Natural killer cell (primary cell): ENCODE results near the gene ZNF286A. TPM values are rescaled to one million over a fixed set of nuclear protein-coding genes. Genes with fewer than 3 reads are reported as not detected.
"Not testable (repeated sequence)": the region's sequence is repeated elsewhere in the genome, so short reads cannot be mapped to it uniquely, and the experiment has no call there.

Source experiments
- ATAC-seq, 3 donors: fragments of 150-1000 bp in 2 of 3; fragments of 200-7000 bp in 1 of 3; cut with Tn5 transposase; 1 replicate in 1 of 3; 2 replicates in 2 of 3; pipeline ENCODE4 v1.10.0; 2021; ENCODE audit warnings: mild to moderate bottlenecking in 2 of 3, moderate library complexity in 2 of 3
- DNase-seq, 2 donors: peaks; one replicate each; pipeline versions ENCODE4 v3.0.0 to v3.0.0-alpha.2; 2013 to 2021; ENCODE audit warnings: mixed read lengths in 1 of 2
- H3K27ac ChIP-seq: one replicate; pipeline ENCODE4 v1.5.1; 2013; ENCODE audit warnings: mild to moderate bottlenecking, low read length
- H3K27me3 ChIP-seq: one replicate; pipeline ENCODE4 v1.6.1; 2013; ENCODE audit warnings: low read length; ENCODE audit not compliant: control insufficient read depth, insufficient read depth
- H3K36me3 ChIP-seq: one replicate; pipeline ENCODE4 v1.6.1; 2013; ENCODE audit warnings: low read length; ENCODE audit not compliant: control insufficient read depth, insufficient read depth
- H3K4me1 ChIP-seq: one replicate; pipeline ENCODE4 v1.6.1; 2013; ENCODE audit warnings: low read length; ENCODE audit not compliant: control insufficient read depth, insufficient read depth
- H3K4me3 ChIP-seq: one replicate; pipeline ENCODE4 v1.5.1; 2013; ENCODE audit warnings: low read length
- H3K9me3 ChIP-seq: one replicate; pipeline ENCODE4 v1.6.1; 2013; ENCODE audit warnings: low read length; ENCODE audit not compliant: control insufficient read depth, insufficient read depth
- H3K27ac Mint-ChIP-seq, 2 donors: one replicate each; pipeline ENCODE4 v1.8.0; 2022; ENCODE audit warnings: mild to moderate bottlenecking in 2 of 2, mixed read lengths in 2 of 2, moderate library complexity in 1 of 2
- H3K27me3 Mint-ChIP-seq, 2 donors: one replicate each; pipeline ENCODE4 v1.8.0; 2022; ENCODE audit warnings: low read depth in 2 of 2, mixed read lengths in 2 of 2
- H3K36me3 Mint-ChIP-seq: one replicate; pipeline ENCODE4 v1.8.0; 2022; ENCODE audit warnings: mixed read lengths
- H3K4me1 Mint-ChIP-seq, 2 donors: one replicate each; pipeline ENCODE4 v1.8.0; 2022; ENCODE audit warnings: mixed read lengths in 2 of 2
- H3K4me3 Mint-ChIP-seq: one replicate; pipeline ENCODE4 v1.8.0; 2022; ENCODE audit warnings: mild to moderate bottlenecking, moderate library complexity, mixed read lengths
- H3K9me3 Mint-ChIP-seq, 2 donors: one replicate each; pipeline ENCODE4 v1.8.0; 2022; ENCODE audit warnings: mixed read lengths in 2 of 2
- WGBS: methylation state at CpG from one replicate; pipeline ENCODE4 v1.1.7; 2013; ENCODE audit warnings: missing lambda C conversion rate; ENCODE audit not compliant: insufficient coverage; 5-methylcytosine and 5-hydroxymethylcytosine counted together
- intact Hi-C: fragments of 100-400 bp; cut with micrococcal nuclease; formaldehyde crosslinking; loops from one replicate; pipeline ENCODE4 v1.14.2; 2022
- total RNA-seq, 4 donors: library from RNA; stranded (reverse); fragments of 120-200 nt in 1 of 4; gene quantifications; one replicate each; pipeline versions ENCODE4 v1.2.3 to v1.2.4, GENCODE V29; 2013 to 2022
- TF ChIP-seq, protein P1 (sequence below): fragments of 200-600 bp; IDR thresholded peaks from one replicate; pipeline ENCODE4 v1.8.0; 2022; ENCODE audit warnings: antibody characterized with exemption

The ZNF286A gene
- total RNA-seq, 3 donors from 2014 or later (not counting 1 experiment from before 2014, with no cell fraction given), result 14.9 to 20.8 (median 18.8) TPM

GRCh38 chr17:15652960-15653359 lies 46.6 kb upstream of the ZNF286A start:
- Mint-ChIP-seq H3K9me3 (no peaks in the 10 kb centered on the region), H3K4me1 (peaks cover 7% of the 10 kb centered on the region in 2 donors), H3K27me3 (no peaks in the 10 kb centered on the region), H3K27ac (no peak overlapping the region), H3K4me3 (no peak overlapping the region), H3K36me3 (no peaks in the 10 kb centered on the region)
- ATAC-seq (no peak), DNase-seq (no peak)
- TF ChIP-seq, protein P1, sequence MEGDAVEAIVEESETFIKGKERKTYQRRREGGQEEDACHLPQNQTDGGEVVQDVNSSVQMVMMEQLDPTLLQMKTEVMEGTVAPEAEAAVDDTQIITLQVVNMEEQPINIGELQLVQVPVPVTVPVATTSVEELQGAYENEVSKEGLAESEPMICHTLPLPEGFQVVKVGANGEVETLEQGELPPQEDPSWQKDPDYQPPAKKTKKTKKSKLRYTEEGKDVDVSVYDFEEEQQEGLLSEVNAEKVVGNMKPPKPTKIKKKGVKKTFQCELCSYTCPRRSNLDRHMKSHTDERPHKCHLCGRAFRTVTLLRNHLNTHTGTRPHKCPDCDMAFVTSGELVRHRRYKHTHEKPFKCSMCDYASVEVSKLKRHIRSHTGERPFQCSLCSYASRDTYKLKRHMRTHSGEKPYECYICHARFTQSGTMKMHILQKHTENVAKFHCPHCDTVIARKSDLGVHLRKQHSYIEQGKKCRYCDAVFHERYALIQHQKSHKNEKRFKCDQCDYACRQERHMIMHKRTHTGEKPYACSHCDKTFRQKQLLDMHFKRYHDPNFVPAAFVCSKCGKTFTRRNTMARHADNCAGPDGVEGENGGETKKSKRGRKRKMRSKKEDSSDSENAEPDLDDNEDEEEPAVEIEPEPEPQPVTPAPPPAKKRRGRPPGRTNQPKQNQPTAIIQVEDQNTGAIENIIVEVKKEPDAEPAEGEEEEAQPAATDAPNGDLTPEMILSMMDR, result no peak
- H3K27ac ChIP-seq, result no peak overlapping the region
- no peaks in the 10 kb centered on the region for H3K9me3 ChIP-seq
- H3K4me3 ChIP-seq, result no peak overlapping the region
- intact Hi-C loops, result no loop called here
- H3K4me1 ChIP-seq, result peaks cover 7% of the 10 kb centered on the region
- WGBS, result 88% methylated on average over 6 of the region's 6 CpGs
- H3K27me3 ChIP-seq, result no peaks in the 10 kb centered on the region
- no peaks in the 10 kb centered on the region for H3K36me3 ChIP-seq

- H3K4me1 ChIP-seq, H3K27me3 Mint-ChIP-seq, intact Hi-C loops, H3K9me3 Mint-ChIP-seq, H3K36me3 ChIP-seq, DNase-seq, H3K4me1 Mint-ChIP-seq, H3K27me3 ChIP-seq, H3K27ac Mint-ChIP-seq, H3K4me3 Mint-ChIP-seq, H3K9me3 ChIP-seq, H3K27ac ChIP-seq, H3K4me3 ChIP-seq, H3K36me3 Mint-ChIP-seq, ATAC-seq: not testable (repeated sequence)
- 91% methylated on average over 3 of the region's 3 CpGs for WGBS
Measured at GRCh38 chr17:15654401-15654800, 45.2 kb upstream of the ZNF286A start.

GRCh38 chr17:15654886-15655561 lies 44.5 kb upstream of the ZNF286A start:
- Histone ChIP-seq H3K36me3 (no peaks in the 10 kb centered on the region), H3K4me1 (peaks cover 7% of the 10 kb centered on the region), H3K27ac (no peak overlapping the region), H3K27me3 (no peaks in the 10 kb centered on the region), H3K4me3 (no peak overlapping the region), H3K9me3 (no peaks in the 10 kb centered on the region)
- Mint-ChIP-seq H3K27me3 (no peaks in the 10 kb centered on the region), H3K36me3 (no peaks in the 10 kb centered on the region), H3K4me1 (peaks cover 7% of the 10 kb centered on the region in 2 donors), H3K4me3 (no peak overlapping the region), H3K9me3 (no peaks in the 10 kb centered on the region), H3K27ac (no peak overlapping the region)
- TF ChIP-seq, protein P1, result no peak
- ATAC-seq, result no peak
- WGBS, result 65% methylated on average over 2 of the region's 3 CpGs
- no peak for DNase-seq
- intact Hi-C loops, result no loop called here

- ATAC-seq, result no peak
- H3K4me3 Mint-ChIP-seq, result no peak overlapping the region
- TF ChIP-seq, protein P1, result no peak
Measured at GRCh38 chr17:15657868-15658267, 41.7 kb upstream of the ZNF286A start.

More at GRCh38 chr17:15657868-15658267, 41.7 kb upstream of the ZNF286A start:
- Histone ChIP-seq H3K27me3 (no peaks in the 10 kb centered on the region), H3K36me3 (no peaks in the 10 kb centered on the region), H3K9me3 (no peaks in the 10 kb centered on the region), H3K4me1 (no peaks in the 10 kb centered on the region), H3K27ac (no peak overlapping the region), H3K4me3 (no peak overlapping the region)
- intact Hi-C loops, result no loop called here
- DNase-seq, result no peak
- Mint-ChIP-seq H3K27me3 (no peaks in the 10 kb centered on the region), H3K36me3 (no peaks in the 10 kb centered on the region), H3K27ac (no peak overlapping the region), H3K4me1 (peaks cover 0 to 4% of the 10 kb centered on the region in 2 donors), H3K9me3 (no peaks in the 10 kb centered on the region)
